Measurements from ENCODE around the gene NFAT5.

DNA sequence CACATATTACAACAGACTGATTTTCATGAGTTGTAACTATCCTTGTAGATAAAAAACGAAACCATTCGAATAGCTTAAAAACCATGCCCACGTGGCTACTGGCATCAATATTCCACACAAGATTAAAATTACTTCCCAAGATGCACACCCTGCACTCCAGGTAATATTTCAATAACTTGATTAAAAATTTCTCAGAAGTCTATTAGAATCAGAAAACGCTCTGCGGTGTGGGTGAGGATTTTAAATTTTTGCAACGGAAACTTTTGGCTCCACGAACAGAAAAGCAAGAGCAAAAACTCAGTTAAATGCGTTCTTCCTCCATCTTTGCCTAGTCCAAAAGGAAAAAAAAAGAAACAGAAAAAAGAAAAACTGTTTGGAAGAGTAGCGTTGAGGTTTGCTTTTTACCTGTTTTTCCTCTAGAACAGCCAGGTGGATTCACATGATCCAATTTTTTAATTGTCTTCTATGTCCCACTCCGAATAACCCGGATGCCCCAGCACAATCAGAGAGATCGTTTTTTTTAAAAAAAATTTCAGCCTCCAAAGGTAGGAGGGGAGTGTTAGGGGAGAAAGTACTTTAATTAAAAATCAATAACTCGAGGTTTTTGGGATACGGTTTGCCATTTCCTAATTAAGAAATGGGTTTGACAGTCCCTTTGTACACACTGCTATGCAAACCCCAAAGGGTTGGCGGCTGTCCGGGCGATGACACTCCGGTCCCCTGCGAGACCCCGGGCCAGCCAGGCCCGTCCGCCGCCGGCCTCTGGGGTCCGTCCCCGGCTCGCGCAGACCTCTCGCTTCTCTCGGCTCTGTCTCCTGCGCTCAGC lies 708 bp upstream of the NFAT5 start:
- TF ChIP-seq, protein P1, sequence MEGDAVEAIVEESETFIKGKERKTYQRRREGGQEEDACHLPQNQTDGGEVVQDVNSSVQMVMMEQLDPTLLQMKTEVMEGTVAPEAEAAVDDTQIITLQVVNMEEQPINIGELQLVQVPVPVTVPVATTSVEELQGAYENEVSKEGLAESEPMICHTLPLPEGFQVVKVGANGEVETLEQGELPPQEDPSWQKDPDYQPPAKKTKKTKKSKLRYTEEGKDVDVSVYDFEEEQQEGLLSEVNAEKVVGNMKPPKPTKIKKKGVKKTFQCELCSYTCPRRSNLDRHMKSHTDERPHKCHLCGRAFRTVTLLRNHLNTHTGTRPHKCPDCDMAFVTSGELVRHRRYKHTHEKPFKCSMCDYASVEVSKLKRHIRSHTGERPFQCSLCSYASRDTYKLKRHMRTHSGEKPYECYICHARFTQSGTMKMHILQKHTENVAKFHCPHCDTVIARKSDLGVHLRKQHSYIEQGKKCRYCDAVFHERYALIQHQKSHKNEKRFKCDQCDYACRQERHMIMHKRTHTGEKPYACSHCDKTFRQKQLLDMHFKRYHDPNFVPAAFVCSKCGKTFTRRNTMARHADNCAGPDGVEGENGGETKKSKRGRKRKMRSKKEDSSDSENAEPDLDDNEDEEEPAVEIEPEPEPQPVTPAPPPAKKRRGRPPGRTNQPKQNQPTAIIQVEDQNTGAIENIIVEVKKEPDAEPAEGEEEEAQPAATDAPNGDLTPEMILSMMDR (IDR thresholded peaks at IDR 0.05): no peak
- no peak for TF ChIP-seq EZH2 (IDR thresholded peaks at IDR 0.05)
- TF ChIP-seq EZH2phosphoT487 (IDR thresholded peaks at IDR 0.05): no peak

Data from neural progenitor cell (in vitro differentiated cells).